DND-41 (cell line): ENCODE data around the gene AIF1L.

Source experiments
- EZH2 ChIP-seq: IDR thresholded peaks from 3 replicates; pipeline ENCODE4 v1.6.1; 2012; ENCODE audit warnings: borderline replicate concordance, low read depth, mild to moderate bottlenecking, moderate library complexity, low read length, inconsistent platforms; ENCODE audit not compliant: severe bottlenecking
- TF ChIP-seq, protein P1 (sequence below): IDR thresholded peaks from 2 replicates; pipeline ENCODE4 v1.5.1; 2012; ENCODE audit warnings: borderline replicate concordance, low read length, moderate library complexity, mild to moderate bottlenecking; ENCODE audit not compliant: poor library complexity, severe bottlenecking; ENCODE audit errors: extremely low read depth

DNA sequence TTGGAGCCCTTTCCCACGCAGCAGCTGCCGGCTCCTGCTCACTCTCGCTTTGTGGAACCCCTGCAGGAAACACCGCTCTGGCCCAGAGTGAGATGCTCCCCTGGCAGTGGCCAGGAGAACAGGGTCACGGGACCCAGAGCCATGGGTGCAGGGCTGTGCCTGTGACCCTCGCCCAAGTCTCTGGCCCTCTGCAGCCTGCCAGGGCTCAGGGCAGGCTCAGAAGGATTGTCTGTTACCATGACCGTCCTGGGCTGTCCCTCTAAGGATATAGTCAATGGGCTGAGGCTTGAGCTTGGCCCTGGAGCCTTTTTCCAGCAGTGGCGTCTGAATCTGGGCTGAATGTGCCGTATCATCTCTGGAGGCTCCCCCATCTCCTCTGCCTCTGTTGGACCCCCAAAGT, 28.7 kb upstream of the AIF1L start:
- TF ChIP-seq, protein P1, sequence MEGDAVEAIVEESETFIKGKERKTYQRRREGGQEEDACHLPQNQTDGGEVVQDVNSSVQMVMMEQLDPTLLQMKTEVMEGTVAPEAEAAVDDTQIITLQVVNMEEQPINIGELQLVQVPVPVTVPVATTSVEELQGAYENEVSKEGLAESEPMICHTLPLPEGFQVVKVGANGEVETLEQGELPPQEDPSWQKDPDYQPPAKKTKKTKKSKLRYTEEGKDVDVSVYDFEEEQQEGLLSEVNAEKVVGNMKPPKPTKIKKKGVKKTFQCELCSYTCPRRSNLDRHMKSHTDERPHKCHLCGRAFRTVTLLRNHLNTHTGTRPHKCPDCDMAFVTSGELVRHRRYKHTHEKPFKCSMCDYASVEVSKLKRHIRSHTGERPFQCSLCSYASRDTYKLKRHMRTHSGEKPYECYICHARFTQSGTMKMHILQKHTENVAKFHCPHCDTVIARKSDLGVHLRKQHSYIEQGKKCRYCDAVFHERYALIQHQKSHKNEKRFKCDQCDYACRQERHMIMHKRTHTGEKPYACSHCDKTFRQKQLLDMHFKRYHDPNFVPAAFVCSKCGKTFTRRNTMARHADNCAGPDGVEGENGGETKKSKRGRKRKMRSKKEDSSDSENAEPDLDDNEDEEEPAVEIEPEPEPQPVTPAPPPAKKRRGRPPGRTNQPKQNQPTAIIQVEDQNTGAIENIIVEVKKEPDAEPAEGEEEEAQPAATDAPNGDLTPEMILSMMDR = no peak
- TF ChIP-seq EZH2 = no peak
